GM23338 (cell line): ENCODE results near the gene SLC36A2. TPM values are rescaled to one million over a fixed set of nuclear protein-coding genes. Genes with fewer than 3 reads are reported as not detected.

Experiments
- ATAC-seq: fragments of 200-7000 bp; cut with Tn5 transposase; 3 replicates; pipeline ENCODE4 v1.9.1; 2020
- DNase-seq: peaks from one replicate; pipeline ENCODE4 v3.0.0-alpha.2; 2015; ENCODE audit warnings: low spot score
- H2AFZ ChIP-seq: fragments of 200-600 bp; sonication (generic); 2 replicates; pipeline ENCODE4 v1.8.0; 2016; ENCODE audit warnings: antibody characterized with exemption, mild to moderate bottlenecking, moderate library complexity
- H3F3A ChIP-seq: fragments of 200-600 bp; sonication (generic); replicated peaks from 2 replicates; pipeline ENCODE4 v1.8.0; 2017; ENCODE audit warnings: antibody characterized with exemption, mixed run types, low read depth
- H3K27ac ChIP-seq: fragments of 200-600 bp; sonication (generic); 2 replicates; pipeline ENCODE4 v1.6.1; 2016; ENCODE audit warnings: low read depth
- H3K27me3 ChIP-seq: fragments of 200-600 bp; sonication (generic); 2 replicates; pipeline ENCODE4 v1.8.0; 2016; ENCODE audit warnings: mild to moderate bottlenecking, mixed run types, moderate library complexity; ENCODE audit not compliant: insufficient read depth
- H3K36me3 ChIP-seq: fragments of 200-600 bp; sonication (generic); 2 replicates; pipeline ENCODE4 v1.8.0; 2016; ENCODE audit warnings: mild to moderate bottlenecking; ENCODE audit not compliant: insufficient read depth
- H3K4me1 ChIP-seq: fragments of 200-600 bp; sonication (generic); 2 replicates; pipeline ENCODE4 v1.8.0; 2016; ENCODE audit warnings: mild to moderate bottlenecking, moderate library complexity; ENCODE audit not compliant: insufficient read depth
- H3K4me2 ChIP-seq: fragments of 200-600 bp; sonication (generic); 2 replicates; pipeline ENCODE4 v1.7.1; 2017; ENCODE audit warnings: mixed run types
- H3K4me3 ChIP-seq: fragments of 200-600 bp; sonication (generic); 2 replicates; pipeline ENCODE4 v1.6.1; 2016; ENCODE audit warnings: mixed run types
- H3K79me2 ChIP-seq: fragments of 200-600 bp; sonication (generic); replicated peaks from 2 replicates; pipeline ENCODE4 v1.8.0; 2017; ENCODE audit warnings: mild to moderate bottlenecking; ENCODE audit not compliant: insufficient read depth
- H3K9me2 ChIP-seq: fragments of 200-600 bp; sonication (generic); 2 replicates; pipeline ENCODE4 v1.8.0; 2017; ENCODE audit not compliant: insufficient read depth
- H4K20me1 ChIP-seq: fragments of 200-600 bp; sonication (generic); replicated peaks from 2 replicates; pipeline ENCODE4 v1.8.0; 2017; ENCODE audit warnings: mild to moderate bottlenecking; ENCODE audit not compliant: insufficient read depth
- H3K27ac Mint-ChIP-seq: 2 replicates; pipeline ENCODE4 v1.8.0; 2020; ENCODE audit warnings: inconsistent platforms, mild to moderate bottlenecking, moderate library complexity, mixed read lengths
- H3K27me3 Mint-ChIP-seq: 3 replicates; pipeline ENCODE4 v1.8.0; 2022; ENCODE audit warnings: low read depth, mild to moderate bottlenecking, moderate library complexity, mixed read lengths, inconsistent platforms; ENCODE audit not compliant: insufficient read depth, poor library complexity
- H3K36me3 Mint-ChIP-seq: 3 replicates; pipeline ENCODE4 v1.8.0; 2021; ENCODE audit warnings: low read depth, mild to moderate bottlenecking, inconsistent platforms, moderate library complexity, mixed read lengths
- H3K4me1 Mint-ChIP-seq: 3 replicates; pipeline ENCODE4 v1.8.0; 2020; ENCODE audit warnings: mild to moderate bottlenecking, inconsistent platforms, mixed read lengths
- H3K4me3 Mint-ChIP-seq: 3 replicates; pipeline ENCODE4 v1.8.0; 2021; ENCODE audit warnings: moderate library complexity, mild to moderate bottlenecking, inconsistent platforms, mixed read lengths
- H3K9me3 Mint-ChIP-seq: 3 replicates; pipeline ENCODE4 v1.8.0; 2020; ENCODE audit warnings: moderate library complexity, mild to moderate bottlenecking, inconsistent platforms, mixed read lengths
- CREB1 ChIP-seq: fragments of 250-450 bp; sonication (Bioruptor Pico); IDR thresholded peaks from 2 replicates; pipeline ENCODE4 v1.5.0; 2020; ENCODE audit warnings: low read depth, mild to moderate bottlenecking, moderate library complexity
- CTCF ChIP-seq, 2 experiments: fragments of 200-600 bp in 1 of 2; sonication (generic) in 1 of 2; conservative IDR thresholded peaks; 2 replicates each; pipeline versions ENCODE4 v1.5.1 to v1.6.1; 2016 to 2017; ENCODE audit warnings: antibody characterized with exemption in 2 of 2, low read depth in 2 of 2, mild to moderate bottlenecking in 2 of 2, moderate library complexity in 1 of 2
- ETS1 ChIP-seq: IDR thresholded peaks from 2 replicates; pipeline ENCODE4 v1.6.1; 2016; ENCODE audit warnings: antibody characterized with exemption
- NANOG ChIP-seq: IDR thresholded peaks from 2 replicates; pipeline ENCODE4 v1.6.1; 2016; ENCODE audit warnings: antibody characterized with exemption, borderline replicate concordance
- REST ChIP-seq: IDR thresholded peaks from one replicate; pipeline ENCODE4 v1.6.1; 2018; ENCODE audit warnings: antibody characterized with exemption; ENCODE audit not compliant: unreplicated experiment
- ZNF331 ChIP-seq: fragments of 250-450 bp; sonication (Bioruptor Pico); IDR thresholded peaks from 2 replicates; pipeline ENCODE4 v1.5.0; 2020; ENCODE audit warnings: low read depth, mild to moderate bottlenecking, moderate library complexity
- polyA plus RNA-seq: library from polyadenylated mRNA; unstranded; fragments of >200 nt; fragmentation: Nextera tagmentation; extraction: Ambion mirVana; gene quantifications from 2 replicates; pipeline ENCODE4 v1.2.1, GENCODE V29; 2016
- total RNA-seq: library from RNA; depleted of rRNA; stranded (reverse); fragments of >200 nt; shearing (Covaris generic); gene quantifications from 2 replicates; pipeline ENCODE4 v1.2.3, GENCODE V29; 2014

Gene SLC36A2
- total and polyA plus RNA-seq, 2 experiments from 2014 or later: 0.08 TPM; not detected in 1

- H3K27ac ChIP-seq: no peak overlapping the region
- H4K20me1 ChIP-seq: no peaks in the 10 kb centered on the region
- no peak overlapping the region for H3K27ac Mint-ChIP-seq
- no peak overlapping the region for H2AFZ ChIP-seq
- no peaks in the 10 kb centered on the region for H3K79me2 ChIP-seq
- no peaks in the 10 kb centered on the region for H3K36me3 ChIP-seq
- no peaks in the 10 kb centered on the region for H3K9me2 ChIP-seq
- peaks cover 8% of the 10 kb centered on the region; the same call in 1 of the 3 replicates for H3K9me3 Mint-ChIP-seq
- peaks cover 3% of the 10 kb centered on the region for H3K27me3 Mint-ChIP-seq
- DNase-seq (no peak), ATAC-seq (no peak)
- H3F3A ChIP-seq: no peaks in the 10 kb centered on the region
- no peaks in the 10 kb centered on the region for H3K27me3 ChIP-seq
- no peak overlapping the region for H3K4me3 Mint-ChIP-seq
- no peak overlapping the region for H3K4me2 ChIP-seq
- peaks cover 5% of the 10 kb centered on the region; the same call in 1 of the 3 replicates for H3K36me3 Mint-ChIP-seq
- H3K4me1 ChIP-seq: peaks cover 5% of the 10 kb centered on the region; the same call in 1 of the 2 replicates
- H3K4me1 Mint-ChIP-seq: peaks cover 11% of the 10 kb centered on the region
- no peak overlapping the region for H3K4me3 ChIP-seq
- TF ChIP-seq REST (no peak), ETS1 (no peak), CREB1 (CRISPR knock-in tag) (no peak)
Observed at GRCh38 chr5:151313357-151313756, 34.0 kb downstream of the SLC36A2 start.

GRCh38 chr5:151312756-151313324 lies 34.5 kb downstream of the SLC36A2 start:
- H3K4me3 ChIP-seq: no peak overlapping the region
- H3K4me1 Mint-ChIP-seq: peaks cover 10% of the 10 kb centered on the region
- no peaks in the 10 kb centered on the region for H3F3A ChIP-seq
- no peaks in the 10 kb centered on the region for H3K36me3 ChIP-seq
- DNase-seq (no peak), ATAC-seq (peak; percentile 48; the same call in 1 of the 3 replicates)
- no peak overlapping the region for H3K27ac Mint-ChIP-seq
- TF ChIP-seq ETS1 (no peak), CREB1 (CRISPR knock-in tag) (no peak), REST (no peak), NANOG (no peak), CTCF (conservative IDR thresholded peaks at IDR 0.05; ENCODE audit: low read depth in 2 of 2) (no peak), ZNF331 (CRISPR knock-in tag) (no peak)
- H3K36me3 Mint-ChIP-seq: peaks cover 5% of the 10 kb centered on the region; the same call in 1 of the 3 replicates
- no peaks in the 10 kb centered on the region for H4K20me1 ChIP-seq
- H3K4me1 ChIP-seq: peaks cover 5% of the 10 kb centered on the region; the same call in 1 of the 2 replicates
- peaks cover 3% of the 10 kb centered on the region for H3K27me3 Mint-ChIP-seq
- H3K4me2 ChIP-seq: no peak overlapping the region
- H3K9me2 ChIP-seq: no peaks in the 10 kb centered on the region
- no peak overlapping the region for H3K4me3 Mint-ChIP-seq
- no peaks in the 10 kb centered on the region for H3K27me3 ChIP-seq
- H2AFZ ChIP-seq: peak overlapping the region; percentile 56; the same call in 1 of the 2 replicates
- H3K79me2 ChIP-seq: no peaks in the 10 kb centered on the region
- peaks cover 8% of the 10 kb centered on the region; the same call in 1 of the 3 replicates for H3K9me3 Mint-ChIP-seq
- no peak overlapping the region for H3K27ac ChIP-seq
